Neural cell (in vitro differentiated cells): ENCODE data around the gene ATG14. TPM values are rescaled to one million over a fixed set of nuclear protein-coding genes. Genes with fewer than 3 reads are reported as not detected.

ENCODE experiments used
- H2AFZ ChIP-seq: fragments of 200-600, 300-800 bp; sonication (generic), shearing (Covaris generic); 2 replicates; pipeline ENCODE4 v1.6.0; 2014; ENCODE audit warnings: low read depth, mild to moderate bottlenecking, antibody characterized with exemption, low read length, moderate library complexity
- H3F3A ChIP-seq: fragments of 200-600 bp; shearing (Covaris generic); 2 replicates; pipeline ENCODE4 v1.6.1; 2016; ENCODE audit warnings: mild to moderate bottlenecking, moderate library complexity, mixed read lengths, antibody characterized with exemption, low read length; ENCODE audit not compliant: insufficient read depth, poor library complexity, severe bottlenecking
- H3K27ac ChIP-seq: fragments of 200-600, 300-800 bp; sonication (generic), shearing (Covaris generic); 2 replicates; pipeline ENCODE4 v1.5.1; 2014; ENCODE audit warnings: mild to moderate bottlenecking, low read length, moderate library complexity
- H3K27me3 ChIP-seq: fragments of 300-800, 200-600 bp; sonication (generic), shearing (Covaris generic); 2 replicates; pipeline ENCODE4 v1.6.0; 2014; ENCODE audit warnings: mild to moderate bottlenecking, low read depth, low read length, moderate library complexity; ENCODE audit not compliant: insufficient read depth
- H3K36me3 ChIP-seq: fragments of 300-800, 200-600 bp; sonication (generic), shearing (Covaris generic); 2 replicates; pipeline ENCODE4 v1.5.1; 2014; ENCODE audit warnings: mild to moderate bottlenecking, antibody characterized with exemption, low read length, moderate library complexity; ENCODE audit not compliant: insufficient read depth
- H3K4me2 ChIP-seq: fragments of 300-800, 200-600 bp; sonication (generic), shearing (Covaris generic); 2 replicates; pipeline ENCODE4 v1.6.0; 2014; ENCODE audit warnings: mild to moderate bottlenecking, low read length
- H3K4me3 ChIP-seq: fragments of 300-800, 200-600 bp; sonication (generic), shearing (Covaris generic); 2 replicates; pipeline ENCODE4 v1.5.1; 2014; ENCODE audit warnings: mild to moderate bottlenecking, low read length, moderate library complexity
- H3K79me2 ChIP-seq: fragments of 200-600 bp; shearing (Covaris generic); replicated peaks from 2 replicates; pipeline ENCODE4 v1.6.0; 2014; ENCODE audit warnings: mild to moderate bottlenecking, low read length, moderate library complexity; ENCODE audit not compliant: insufficient read depth
- H3K9ac ChIP-seq: fragments of 300-800, 200-600 bp; sonication (generic), shearing (Covaris generic); 2 replicates; pipeline ENCODE4 v1.6.1; 2016; ENCODE audit warnings: mild to moderate bottlenecking, low read length, mixed read lengths
- H3K9me2 ChIP-seq: fragments of 200-600 bp; shearing (Covaris generic); 2 replicates; pipeline ENCODE4 v1.6.1; 2016; ENCODE audit warnings: mild to moderate bottlenecking, low read length, mixed read lengths; ENCODE audit not compliant: insufficient read depth
- H3K9me3 ChIP-seq: fragments of 200-600, 300-800 bp; sonication (generic), shearing (Covaris generic); 2 replicates; pipeline ENCODE4 v1.6.1; 2016; ENCODE audit warnings: mild to moderate bottlenecking, mixed run types, low read length, moderate library complexity, mixed read lengths
- H4K20me1 ChIP-seq: fragments of 200-600 bp; shearing (Covaris generic); 2 replicates; pipeline ENCODE4 v1.6.1; 2016; ENCODE audit warnings: mild to moderate bottlenecking, mixed run types; ENCODE audit not compliant: insufficient read depth
- CTCF ChIP-seq: fragments of 450-650 bp; IDR thresholded peaks from 2 replicates; pipeline ENCODE4 v1.5.1; 2014; ENCODE audit warnings: antibody characterized with exemption, mild to moderate bottlenecking, moderate library complexity; ENCODE audit not compliant: poor library complexity, severe bottlenecking
- EP300 ChIP-seq: fragments of 450-650 bp; conservative IDR thresholded peaks from 2 replicates; pipeline ENCODE4 v1.6.1; 2014; ENCODE audit warnings: antibody characterized with exemption, mild to moderate bottlenecking, moderate library complexity; ENCODE audit not compliant: poor library complexity, severe bottlenecking
- EZH2 ChIP-seq: fragments of 200-600, 300-800 bp; shearing (Covaris generic), sonication (generic); IDR thresholded peaks from 2 replicates; pipeline ENCODE4 v1.6.1; 2014; ENCODE audit warnings: antibody characterized with exemption, low read length, borderline replicate concordance, mild to moderate bottlenecking; ENCODE audit not compliant: insufficient read depth, poor library complexity, severe bottlenecking
- MXI1 ChIP-seq: fragments of 450-650 bp; conservative IDR thresholded peaks from 2 replicates; pipeline ENCODE4 v1.6.1; 2014; ENCODE audit warnings: antibody characterized with exemption, mild to moderate bottlenecking; ENCODE audit not compliant: poor library complexity, severe bottlenecking
- POLR2AphosphoS5 ChIP-seq: IDR thresholded peaks from 2 replicates; pipeline ENCODE4 v1.6.1; 2012
- RAD21 ChIP-seq: fragments of 450-650 bp; conservative IDR thresholded peaks from 2 replicates; pipeline ENCODE4 v1.6.1; 2014; ENCODE audit warnings: antibody characterized with exemption, mild to moderate bottlenecking, moderate library complexity
- REST ChIP-seq: IDR thresholded peaks from 2 replicates; pipeline ENCODE4 v1.6.1; 2012; ENCODE audit warnings: borderline replicate concordance
- SMC3 ChIP-seq: fragments of 450-650 bp; conservative IDR thresholded peaks from 2 replicates; pipeline ENCODE4 v1.6.1; 2014; ENCODE audit warnings: antibody characterized with exemption, mild to moderate bottlenecking, moderate library complexity; ENCODE audit not compliant: poor library complexity
- TAF1 ChIP-seq: IDR thresholded peaks from 2 replicates; pipeline ENCODE4 v1.6.1; 2012; ENCODE audit warnings: low read depth
- polyA plus RNA-seq: library from polyadenylated mRNA; depleted of rRNA; stranded (reverse); fragments of >200 nt; gene quantifications from 2 replicates; pipeline ENCODE4 v1.2.3, GENCODE V29; 2014

ATG14 gene
- polyA plus RNA-seq, 1 donor from 2014 or later = 28.2 TPM

- H3K27me3 ChIP-seq = no peaks in the 10 kb centered on the region
- no peaks in the 10 kb centered on the region for H3F3A ChIP-seq
- no peaks in the 10 kb centered on the region for H3K9me3 ChIP-seq
- no peak for TF ChIP-seq REST
- no peak for TF ChIP-seq MXI1
- no peak for TF ChIP-seq POLR2AphosphoS5
- TF ChIP-seq CTCF = no peak
- TF ChIP-seq EP300 = no peak
- no peak for TF ChIP-seq TAF1
- TF ChIP-seq RAD21 = no peak
- TF ChIP-seq SMC3 = no peak
- no peak for TF ChIP-seq EZH2
- no peaks in the 10 kb centered on the region for H3K36me3 ChIP-seq
- peak overlapping the region; percentile 96 for H3K4me3 ChIP-seq
- peaks cover 35% of the 10 kb centered on the region for H3K79me2 ChIP-seq
- H2AFZ ChIP-seq = peak overlapping the region; percentile 95
- peak overlapping the region; percentile 63 for H3K27ac ChIP-seq
- H3K4me2 ChIP-seq = peak overlapping the region; percentile 95
- H4K20me1 ChIP-seq = no peaks in the 10 kb centered on the region
- peak overlapping the region; percentile 87 for H3K9ac ChIP-seq
- H3K9me2 ChIP-seq = no peaks in the 10 kb centered on the region
Measured at GRCh38 chr14:55410876-55411275, 754 bp downstream of the ATG14 start.

GRCh38 chr14:55404173-55404854 lies 7.3 kb downstream of the ATG14 start:
- Histone ChIP-seq H3F3A (no peaks in the 10 kb centered on the region), H3K9me2 (no peaks in the 10 kb centered on the region), H3K9me3 (no peaks in the 10 kb centered on the region), H2AFZ (no peak overlapping the region), H3K9ac (no peak overlapping the region), H3K36me3 (no peaks in the 10 kb centered on the region), H4K20me1 (no peaks in the 10 kb centered on the region), H3K27me3 (no peaks in the 10 kb centered on the region), H3K4me3 (no peak overlapping the region), H3K4me2 (no peak overlapping the region), H3K27ac (no peak overlapping the region), H3K79me2 (peaks cover 32% of the 10 kb centered on the region)
- TF ChIP-seq EZH2 (no peak), TAF1 (no peak), EP300 (no peak), REST (no peak), RAD21 (no peak), SMC3 (no peak), CTCF (no peak)
